GM12892 (cell line): ENCODE data around the gene LGMN.

Experiments
- DNase-seq: peaks from one replicate; pipeline ENCODE4 v3.0.0; 2011; ENCODE audit not compliant: insufficient read length
- FAIRE-seq: peaks from 2 replicates; lab custom pipeline; 2011; peaks lifted over from hg19 to GRCh38; lab: Jason Lieb, UNC
- POLR2A ChIP-seq: IDR thresholded peaks from 2 replicates; pipeline ENCODE4 v1.6.1; 2011; ENCODE audit warnings: low read depth, low read length, control low read depth
- POLR2AphosphoS5 ChIP-seq: IDR thresholded peaks from 2 replicates; pipeline ENCODE4 v1.6.1; 2011; ENCODE audit warnings: low read depth, low read length, control low read depth
- TAF1 ChIP-seq: IDR thresholded peaks from 2 replicates; pipeline ENCODE4 v1.6.1; 2011; ENCODE audit warnings: low read depth, mild to moderate bottlenecking, control low read depth, low read length, borderline replicate concordance

The LGMN gene

DNA sequence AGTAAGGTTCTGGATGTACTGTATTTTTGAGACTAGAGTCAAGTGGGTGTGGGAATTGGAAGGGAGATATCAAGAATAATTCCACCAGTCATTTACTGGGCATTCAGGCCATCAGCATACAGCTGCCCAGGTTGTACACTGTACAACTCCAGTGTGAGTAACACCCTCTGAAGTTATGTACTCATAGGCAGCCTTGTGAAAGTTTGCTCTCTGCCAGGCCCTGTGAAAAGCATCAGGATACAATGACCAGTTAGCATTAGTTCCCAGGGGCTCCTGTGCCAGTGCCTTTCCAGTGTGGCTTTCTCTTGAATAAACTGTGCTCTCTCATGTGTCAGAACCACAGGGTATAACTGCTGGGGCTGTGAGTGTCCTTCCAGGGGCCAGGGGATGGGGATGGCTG lies 89.7 kb downstream of the LGMN start:
- TF ChIP-seq POLR2A (no peak), TAF1 (no peak), POLR2AphosphoS5 (no peak)
- DNase-seq (no peak), FAIRE-seq (no peak)

DNA sequence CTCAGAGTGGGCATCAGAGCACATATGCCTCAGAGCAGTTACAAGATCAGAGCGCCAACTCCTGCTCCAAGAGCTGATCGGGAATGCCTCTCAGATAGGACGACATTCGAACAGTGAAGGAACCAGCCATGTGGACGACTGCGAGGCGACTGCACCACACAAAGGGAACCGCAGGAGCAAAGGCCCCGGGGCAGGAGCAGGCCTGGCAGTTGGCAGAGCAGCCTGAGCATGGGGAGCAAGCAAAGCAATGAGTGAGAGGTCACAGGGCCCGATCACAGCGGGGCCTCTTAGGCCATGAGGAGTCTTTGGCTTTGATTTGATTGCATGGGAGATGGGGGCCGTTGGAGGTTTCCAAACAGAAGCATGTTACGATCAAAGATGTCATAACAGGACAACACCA lies 90.3 kb downstream of the LGMN start:
- FAIRE-seq = no peak
- TF ChIP-seq POLR2AphosphoS5 (no peak), TAF1 (no peak), POLR2A (no peak)
- no peak for DNase-seq

DNA sequence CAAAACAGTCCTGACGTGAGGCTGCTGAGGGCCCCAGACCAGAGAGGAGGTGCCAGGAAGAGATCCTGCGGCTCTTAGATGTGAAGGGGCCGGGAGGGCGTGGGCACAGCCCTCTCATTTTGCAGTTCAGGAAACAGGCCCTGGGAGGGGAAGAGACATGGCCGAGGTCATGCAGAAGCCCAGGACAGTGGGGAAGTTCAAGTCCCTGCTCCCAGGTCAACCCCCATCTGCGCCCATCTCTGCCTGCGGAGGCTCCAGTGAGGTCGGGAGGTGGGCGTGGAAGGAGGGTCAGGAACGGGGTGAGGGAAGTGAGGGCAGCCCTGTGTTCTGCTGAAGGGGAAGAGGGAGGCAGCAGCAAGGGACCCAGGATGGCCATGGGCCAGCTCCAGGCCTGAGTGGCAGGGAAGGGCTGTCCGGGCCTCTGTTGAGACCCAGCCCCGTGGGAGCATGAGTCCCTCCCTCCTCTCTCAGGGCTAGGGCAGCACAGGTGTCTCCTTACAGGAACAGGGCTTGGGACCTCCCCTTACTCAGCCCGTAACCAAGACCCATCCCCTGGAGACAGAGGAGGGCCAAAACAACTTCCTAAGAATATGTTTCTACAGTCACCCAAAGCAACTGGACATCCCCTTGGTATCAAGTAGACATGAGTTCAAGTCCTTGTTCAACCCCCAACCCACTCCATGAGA lies 90.8 kb downstream of the LGMN start:
- FAIRE-seq (no peak), DNase-seq (no peak)
- TF ChIP-seq POLR2AphosphoS5 (no peak), TAF1 (no peak), POLR2A (no peak)

DNA sequence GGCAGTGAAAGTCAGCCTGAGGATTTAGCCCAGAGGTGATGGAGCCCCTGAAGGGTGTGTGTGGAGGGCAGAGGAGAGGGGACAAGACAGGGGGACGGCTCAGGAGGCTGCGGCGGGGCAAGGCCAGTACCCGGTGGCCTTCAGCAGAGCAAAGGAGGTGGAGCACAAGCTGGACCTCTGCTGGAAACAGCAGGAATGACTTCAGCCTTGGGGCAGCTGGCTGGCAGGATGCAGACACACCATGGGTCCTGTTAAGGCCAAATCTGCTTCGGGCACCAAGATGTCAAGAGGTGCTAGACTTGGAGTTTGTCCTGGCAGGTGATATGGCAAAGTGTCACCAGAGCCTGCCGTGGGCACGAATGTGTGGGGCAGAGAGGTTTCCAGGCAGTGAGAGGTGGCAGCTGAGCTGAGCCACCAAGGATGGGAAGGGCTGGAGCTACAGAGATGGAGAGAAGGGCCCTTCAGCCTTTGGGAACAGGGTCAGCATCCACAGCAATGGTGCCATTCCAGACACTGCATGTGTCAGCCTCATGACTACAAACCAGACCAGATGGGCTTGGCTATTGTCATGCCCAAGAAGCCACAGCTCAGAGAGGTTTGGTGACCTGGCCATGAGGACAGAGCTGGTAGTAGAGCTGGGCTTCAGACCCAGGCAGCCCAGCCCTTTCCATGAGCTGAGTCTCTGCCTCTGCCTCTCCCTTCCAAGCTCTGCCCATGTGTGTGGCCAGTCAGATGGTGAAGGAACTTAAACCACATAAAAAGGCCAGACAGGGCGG lies 91.9 kb downstream of the LGMN start:
- no peak for FAIRE-seq

DNA sequence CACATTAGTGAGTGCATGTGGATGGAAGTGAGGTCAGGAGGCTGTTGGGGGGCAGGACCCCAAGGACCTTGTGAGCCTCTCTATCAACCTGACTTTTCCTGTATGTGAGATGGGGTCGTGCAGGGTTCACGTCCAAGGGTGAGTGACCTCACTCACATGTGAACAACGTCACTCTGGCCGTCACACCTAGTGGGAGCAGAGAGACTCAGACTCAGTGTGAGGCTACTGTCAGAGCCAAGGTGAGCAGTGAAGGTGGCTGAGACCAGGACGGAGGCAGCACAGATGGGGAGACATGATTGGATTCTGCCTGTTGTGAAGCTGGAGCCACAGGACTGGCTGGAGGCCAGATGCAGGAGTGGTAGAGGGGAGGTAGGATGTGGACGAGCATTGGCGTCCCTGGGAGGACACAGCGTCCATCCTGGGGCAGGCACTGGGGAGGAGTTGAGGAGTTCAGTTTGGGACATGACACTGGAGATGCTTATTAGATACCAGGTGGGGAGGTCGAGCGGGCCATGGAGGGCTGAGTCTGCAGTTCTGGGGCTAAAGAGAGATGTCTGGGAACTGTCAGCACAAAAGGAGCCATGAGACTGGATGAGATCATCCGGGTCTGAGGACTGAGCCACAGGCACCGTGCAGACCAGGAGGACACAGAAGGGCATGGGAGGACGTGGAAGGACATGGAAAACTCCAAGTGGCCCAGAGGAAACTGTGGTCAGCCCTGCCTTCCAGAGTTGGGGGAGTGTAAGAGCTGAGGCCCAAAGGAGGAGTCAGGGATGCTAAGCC lies 92.8 kb downstream of the LGMN start:
- no peak for TF ChIP-seq POLR2AphosphoS5
- no peak for TF ChIP-seq TAF1
- TF ChIP-seq POLR2A = no peak
- FAIRE-seq (peak; percentile 38), DNase-seq (no peak)

More for the DNA sequence above, 91.9 kb downstream of the LGMN start:
- no peak for TF ChIP-seq TAF1
- no peak for TF ChIP-seq POLR2AphosphoS5
- no peak for TF ChIP-seq POLR2A
- no peak for DNase-seq

DNA sequence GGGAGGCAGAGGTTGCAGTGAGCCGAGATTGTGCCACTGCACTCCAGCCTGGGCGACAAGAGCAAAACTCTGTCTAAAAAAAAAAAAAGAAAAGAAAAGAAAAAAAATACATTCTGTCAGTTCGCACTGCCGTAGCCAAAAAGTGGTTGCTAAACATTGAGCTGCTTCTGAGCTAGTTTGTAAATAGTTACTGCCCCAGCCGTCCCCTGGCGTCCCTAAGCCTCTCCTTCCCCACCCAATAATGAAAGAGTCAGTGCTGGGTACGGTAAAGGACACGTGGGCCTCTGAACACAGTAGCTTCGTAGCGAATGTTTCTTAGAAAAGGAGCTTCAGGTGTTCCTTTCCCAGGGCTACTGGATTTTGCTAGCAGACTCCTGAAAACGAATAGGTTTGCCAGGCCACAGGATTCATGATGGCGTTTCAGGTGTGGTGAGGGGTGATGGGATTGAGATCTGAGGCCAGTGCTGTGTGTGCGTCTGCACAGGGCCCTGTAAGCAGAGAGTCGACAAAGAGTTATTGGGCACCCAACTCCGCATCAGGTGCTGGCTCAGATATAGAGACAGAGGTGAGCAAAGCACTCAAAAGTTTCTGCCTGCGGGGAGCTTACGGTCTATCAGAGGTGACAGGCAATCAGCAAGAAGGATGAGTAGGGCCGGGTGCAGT lies 94.1 kb downstream of the LGMN start:
- no peak for TF ChIP-seq TAF1
- no peak for TF ChIP-seq POLR2AphosphoS5
- no peak for TF ChIP-seq POLR2A
- DNase-seq = no peak
- peak; percentile 44 for FAIRE-seq
